Mesenteric fat pad (tissue), 1 donor: ENCODE results near the gene HIRIP3. TPM values are rescaled to one million over a fixed set of nuclear protein-coding genes. Genes with fewer than 3 reads are reported as not detected.

Experiments
- DNase-seq: peaks from one replicate; pipeline ENCODE4 v3.0.0-alpha.2; 2020; ENCODE audit warnings: low spot score
- total RNA-seq: library from RNA; stranded (reverse); fragmentation: NEBNext Ultra II Directional; extraction: Animal tissue kit (Norgen Biotek cat#: 25700); gene quantifications from one replicate; pipeline ENCODE4 v1.2.1, GENCODE V29; 2021
- donor health status: DM: yes; HTN: yes; CAD: no.

HIRIP3 gene
- total RNA-seq, 1 donor from 2014 or later, result 11.0 TPM

DNA sequence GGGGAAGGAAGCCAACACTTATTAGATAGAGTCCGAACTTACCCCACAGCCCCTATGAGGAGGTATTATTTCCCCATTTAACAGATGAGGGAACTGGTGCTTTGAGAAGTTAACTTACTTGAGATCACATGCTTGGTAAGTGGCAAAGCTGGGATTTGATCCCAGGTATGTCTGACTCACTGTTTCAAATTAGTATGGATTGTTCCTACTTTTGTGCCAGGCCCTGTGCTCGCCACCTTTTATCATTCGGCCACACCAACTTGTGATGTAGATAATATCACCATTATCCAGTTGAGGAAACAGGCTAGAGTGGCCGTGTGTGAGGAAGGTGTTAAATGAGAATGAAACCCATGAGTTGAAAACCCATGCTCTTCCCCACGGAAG is 10.7 kb downstream of the HIRIP3 start:
- no peak for DNase-seq

DNA sequence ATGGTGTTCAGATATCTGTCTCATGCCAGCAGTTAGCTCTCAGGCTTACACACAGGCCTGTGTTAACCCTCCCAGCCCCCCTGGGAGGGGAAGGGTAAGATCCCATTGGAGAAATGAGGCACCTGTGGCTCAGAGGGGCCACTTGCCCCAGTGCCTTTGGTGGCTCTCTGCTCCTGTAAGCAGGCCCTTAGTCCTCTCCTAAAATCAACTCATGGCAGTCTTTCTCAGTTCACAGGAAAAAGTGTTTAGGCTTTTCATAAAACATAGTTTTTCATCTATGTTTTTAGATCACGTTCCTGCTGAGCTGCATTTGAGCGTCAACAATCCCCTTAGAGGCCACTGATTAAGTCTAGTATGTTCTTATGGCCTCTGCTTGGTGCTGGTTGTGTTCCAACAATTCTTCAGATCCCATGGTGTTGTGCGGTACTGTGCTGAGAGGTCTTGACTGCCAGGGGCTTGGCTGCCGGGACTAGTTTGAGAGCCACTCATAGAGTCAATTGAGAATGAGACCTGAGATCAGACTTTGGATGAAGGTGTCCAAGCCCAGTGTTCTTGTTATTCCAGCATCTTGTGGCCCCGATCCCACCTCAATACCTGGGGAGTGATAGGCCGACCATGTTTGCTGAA is 11.2 kb downstream of the HIRIP3 start:
- no peak for DNase-seq

DNA sequence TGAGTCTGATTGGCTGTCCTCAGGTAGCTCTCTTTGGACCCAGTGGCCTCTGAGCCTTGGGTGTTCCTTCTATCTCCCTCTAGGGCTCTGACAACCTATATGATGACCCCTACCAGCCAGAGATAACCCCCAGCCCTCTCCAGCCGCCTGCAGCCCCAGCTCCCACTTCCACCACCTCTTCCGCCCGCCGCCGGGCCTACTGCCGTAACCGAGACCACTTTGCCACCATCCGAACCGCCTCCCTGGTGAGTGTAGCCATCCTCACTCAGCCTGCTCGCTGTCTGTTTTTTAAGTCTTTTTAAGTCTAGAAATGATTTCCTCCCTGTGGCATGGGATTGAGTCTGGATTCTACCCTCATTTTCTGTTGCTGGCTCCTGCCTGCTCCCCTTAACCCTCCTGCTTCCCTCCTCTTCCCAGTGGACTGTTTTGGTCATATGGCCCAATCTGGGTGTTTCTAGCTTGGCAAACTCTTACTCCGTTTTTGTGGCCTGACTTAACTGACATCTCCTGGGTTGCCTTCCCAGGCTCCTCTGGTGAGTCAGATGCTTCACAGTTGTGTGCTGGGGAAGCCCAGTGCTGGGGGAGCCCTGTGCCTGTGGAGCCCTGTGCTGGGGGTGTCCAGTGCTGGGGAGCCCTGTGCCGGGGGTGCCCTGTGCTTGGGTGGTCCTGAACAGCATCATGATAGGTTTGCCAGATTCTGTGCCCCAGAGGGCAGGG is 11.8 kb downstream of the HIRIP3 start:
- no peak for DNase-seq

DNA sequence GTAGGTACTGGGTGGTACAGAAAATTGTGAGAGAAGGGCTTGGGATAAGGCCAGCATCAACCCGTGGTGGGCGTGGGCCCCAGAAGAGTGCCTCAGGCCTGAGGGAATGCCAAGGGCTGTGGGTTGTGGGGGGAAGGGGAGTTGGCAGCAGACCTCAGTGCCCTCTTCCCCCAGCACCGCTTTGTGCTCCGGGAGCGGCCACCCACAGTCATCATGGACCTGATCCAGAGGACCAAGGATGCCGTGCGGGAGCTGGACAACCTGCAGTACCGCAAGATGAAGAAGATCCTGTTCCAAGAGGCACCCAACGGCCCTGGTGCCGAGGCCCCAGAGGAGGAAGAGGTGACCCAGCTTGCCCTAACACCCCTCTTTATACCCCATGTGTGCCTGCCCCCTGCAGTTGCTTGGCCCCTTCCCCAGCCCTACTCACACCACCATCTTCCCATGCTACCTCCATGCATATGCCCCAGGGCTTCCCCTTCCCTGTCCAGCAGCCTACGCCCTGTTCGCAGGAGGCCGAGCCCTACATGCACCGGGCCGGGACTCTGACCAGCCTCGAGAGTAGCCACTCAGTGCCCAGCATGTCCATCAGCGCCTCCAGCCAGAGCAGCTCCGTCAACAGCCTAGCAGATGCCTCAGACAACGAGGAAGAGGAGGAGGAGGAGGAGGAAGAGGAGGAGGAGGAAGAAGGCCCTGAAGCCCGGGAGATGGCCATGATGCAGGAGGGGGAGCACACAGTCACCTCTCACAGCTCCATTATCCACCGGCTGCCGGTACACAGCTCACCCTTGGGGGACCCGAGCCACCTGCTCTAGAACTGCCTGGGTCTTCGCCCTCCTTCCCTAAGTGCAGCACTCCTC is 12.6 kb downstream of the HIRIP3 start:
- no peak for DNase-seq

DNA sequence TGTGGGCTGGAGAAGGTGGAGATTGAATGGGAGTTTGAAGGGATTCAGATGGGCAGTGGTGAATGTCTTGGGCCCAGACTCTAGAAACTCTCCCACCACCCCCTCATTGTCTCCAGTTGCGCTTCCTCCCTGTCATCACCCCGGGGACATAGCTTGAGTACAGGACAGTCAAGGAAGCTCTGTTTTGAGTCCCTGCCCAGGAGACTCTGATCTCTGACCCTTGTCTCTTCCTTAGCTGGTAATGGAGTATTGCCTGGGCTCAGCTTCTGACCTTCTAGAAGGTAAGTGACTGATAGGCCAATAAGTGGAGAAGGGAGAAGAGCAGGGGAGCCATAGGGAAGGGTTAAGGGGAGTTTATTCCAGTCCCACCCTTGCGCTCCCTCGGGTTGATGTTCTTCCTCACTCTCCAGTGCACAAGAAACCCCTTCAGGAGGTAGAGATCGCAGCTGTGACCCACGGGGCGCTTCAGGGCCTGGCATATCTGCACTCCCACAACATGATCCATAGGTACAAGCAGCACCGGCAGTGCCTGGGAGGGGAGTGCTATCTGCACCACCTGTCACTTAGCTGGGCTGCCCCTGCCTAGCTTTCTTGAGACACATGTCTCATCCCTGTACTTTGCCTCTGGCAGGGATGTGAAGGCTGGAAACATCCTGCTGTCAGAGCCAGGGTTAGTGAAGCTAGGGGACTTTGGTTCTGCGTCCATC is 16.7 kb downstream of the HIRIP3 start:
- no peak for DNase-seq

DNA sequence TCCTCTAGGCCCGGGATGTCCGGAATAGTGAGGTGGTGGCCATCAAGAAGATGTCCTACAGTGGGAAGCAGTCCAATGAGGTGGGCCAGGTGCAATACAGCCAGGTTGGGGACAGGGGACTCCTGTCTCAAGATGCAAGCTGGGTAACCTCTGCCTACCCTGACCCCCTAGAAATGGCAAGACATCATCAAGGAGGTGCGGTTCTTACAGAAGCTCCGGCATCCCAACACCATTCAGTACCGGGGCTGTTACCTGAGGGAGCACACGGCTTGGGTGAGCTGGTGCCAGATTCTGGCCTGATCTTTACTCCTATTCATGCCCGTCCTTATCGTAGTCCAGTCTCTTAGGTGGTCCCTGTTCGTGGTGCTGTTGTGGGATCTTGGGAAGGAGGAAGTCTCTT is 17.3 kb downstream of the HIRIP3 start:
- no peak for DNase-seq

DNA sequence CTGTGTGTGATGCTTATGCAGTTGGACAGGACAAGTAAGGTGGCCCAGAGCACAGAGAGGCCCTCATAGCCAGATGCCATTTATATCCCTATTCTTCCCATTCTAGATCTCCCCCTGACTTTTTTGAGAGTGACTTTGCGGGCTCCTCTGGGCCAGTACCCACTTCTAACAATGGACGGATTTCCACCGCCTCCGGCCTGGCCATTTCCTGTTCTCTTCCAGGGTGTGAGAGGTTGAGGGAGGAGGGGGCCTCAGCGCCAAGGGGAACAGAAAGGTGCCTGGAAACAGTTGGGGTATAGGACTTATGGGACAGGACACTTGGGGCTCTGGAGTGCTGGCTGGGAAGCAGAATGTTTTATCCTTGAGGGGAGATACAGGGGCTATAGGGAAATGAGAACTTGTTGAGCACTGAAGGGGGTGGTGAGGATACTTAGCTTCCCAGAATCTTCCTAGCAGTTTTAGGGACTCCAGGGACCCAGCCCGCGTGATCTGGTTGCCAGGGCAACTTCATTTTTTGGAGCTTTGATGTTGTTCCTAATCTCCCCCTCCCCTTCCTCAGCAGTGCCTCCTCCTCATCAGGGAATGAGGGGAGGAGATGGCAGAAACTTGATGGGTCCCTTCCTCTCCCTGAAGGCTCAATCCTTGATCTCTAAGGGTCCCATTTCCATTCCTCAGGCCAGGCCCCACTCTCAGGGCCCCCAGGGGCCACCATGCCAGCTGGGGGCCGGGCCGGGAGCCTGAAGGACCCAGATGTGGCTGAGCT is 18.2 kb downstream of the HIRIP3 start:
- no peak for DNase-seq

DNA sequence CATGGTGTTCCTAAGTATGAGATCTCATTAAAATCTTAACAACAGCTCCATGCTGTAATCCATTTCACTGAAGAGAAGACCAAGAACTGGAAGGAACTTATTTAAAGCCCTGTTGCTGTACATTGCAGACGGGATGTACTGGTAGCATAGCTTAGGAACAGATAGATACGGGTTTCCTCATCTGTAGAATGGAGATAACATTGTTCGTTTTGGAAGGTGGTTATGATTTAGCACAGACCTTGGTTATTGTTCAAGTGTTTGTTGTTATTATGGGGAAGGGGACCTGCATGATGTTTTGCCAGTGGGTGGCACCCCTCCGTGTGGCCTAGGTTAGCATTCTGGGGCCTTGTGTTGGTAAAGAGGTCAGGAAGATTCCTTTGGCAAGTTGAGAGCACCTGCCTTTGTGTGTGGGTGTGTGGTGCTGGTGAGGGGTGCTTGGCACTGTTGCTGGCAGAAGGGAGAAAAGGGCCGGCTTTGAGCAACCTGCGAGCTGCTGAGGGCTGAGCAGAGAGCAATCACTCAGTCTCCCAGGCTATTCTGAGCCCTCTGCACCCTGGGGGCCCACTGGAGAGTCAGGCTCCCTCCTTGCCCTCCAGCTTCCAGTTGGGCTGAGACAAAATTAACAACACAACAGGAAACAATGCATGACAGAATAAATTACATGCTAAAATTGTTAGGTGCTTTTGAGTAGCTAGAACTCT is 19.5 kb downstream of the HIRIP3 start:
- no peak for DNase-seq

DNA sequence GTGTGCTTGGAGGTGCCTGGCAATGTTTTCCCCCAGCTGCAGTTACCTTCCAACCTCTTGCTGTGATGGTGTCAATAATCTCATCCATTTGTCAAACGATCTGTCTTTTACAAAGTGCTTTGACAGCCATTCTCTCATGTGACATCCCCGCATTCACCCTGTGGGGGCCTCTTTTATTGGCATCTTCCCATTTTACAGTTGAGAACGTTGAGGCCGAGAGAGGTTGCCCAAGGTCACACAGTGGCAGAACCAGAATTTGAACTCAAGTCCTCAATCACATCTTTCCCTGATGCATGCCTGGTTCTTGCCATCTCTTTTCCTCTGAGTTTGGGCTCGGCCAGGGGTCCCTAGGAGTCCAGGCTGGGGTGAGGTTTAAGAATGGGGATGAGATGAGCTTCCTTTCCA is 20.3 kb downstream of the HIRIP3 start:
- DNase-seq, result peak; percentile 30

DNA sequence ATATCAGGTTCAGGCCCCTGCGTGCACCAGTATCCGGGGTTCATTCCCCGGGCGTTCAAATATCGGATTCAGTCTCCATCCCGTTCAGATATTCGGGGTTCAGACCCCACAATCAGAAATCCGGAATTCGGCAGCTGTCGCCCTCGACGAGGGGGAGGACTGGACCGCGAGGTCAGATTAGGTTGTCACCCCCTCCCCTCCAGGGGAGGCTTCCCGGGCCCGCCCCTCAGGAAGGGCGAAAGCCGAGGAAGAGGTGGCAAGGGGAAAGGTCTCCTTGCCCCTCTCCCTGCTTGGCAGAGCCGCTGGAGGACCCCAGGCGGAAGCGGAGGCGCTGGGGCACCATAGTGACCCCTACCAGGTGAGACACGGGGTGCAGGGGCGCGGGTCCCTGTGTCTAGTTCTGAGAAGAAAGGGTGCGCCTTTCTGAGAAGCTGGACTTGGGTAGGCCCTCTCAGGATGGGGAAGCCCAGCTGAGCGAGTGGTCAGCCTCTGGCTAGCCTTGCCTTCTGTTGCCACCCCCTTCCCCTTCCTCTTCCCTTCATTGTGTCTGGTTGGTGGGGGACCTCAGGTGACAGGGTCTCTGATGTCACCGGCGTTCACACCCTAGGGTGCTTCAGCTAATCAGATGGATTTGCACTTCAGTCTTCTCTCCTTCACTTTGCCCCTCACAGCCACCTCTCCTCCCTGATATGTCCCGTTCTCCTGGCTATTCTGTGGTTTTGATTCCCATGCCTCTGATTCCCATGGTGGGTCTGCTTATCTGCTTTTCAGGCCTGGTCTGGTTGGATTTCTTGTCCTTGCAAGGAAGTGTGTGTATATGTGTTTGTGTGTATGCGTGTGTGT is 20.9 kb downstream of the HIRIP3 start:
- peak; percentile 89 for DNase-seq

DNA sequence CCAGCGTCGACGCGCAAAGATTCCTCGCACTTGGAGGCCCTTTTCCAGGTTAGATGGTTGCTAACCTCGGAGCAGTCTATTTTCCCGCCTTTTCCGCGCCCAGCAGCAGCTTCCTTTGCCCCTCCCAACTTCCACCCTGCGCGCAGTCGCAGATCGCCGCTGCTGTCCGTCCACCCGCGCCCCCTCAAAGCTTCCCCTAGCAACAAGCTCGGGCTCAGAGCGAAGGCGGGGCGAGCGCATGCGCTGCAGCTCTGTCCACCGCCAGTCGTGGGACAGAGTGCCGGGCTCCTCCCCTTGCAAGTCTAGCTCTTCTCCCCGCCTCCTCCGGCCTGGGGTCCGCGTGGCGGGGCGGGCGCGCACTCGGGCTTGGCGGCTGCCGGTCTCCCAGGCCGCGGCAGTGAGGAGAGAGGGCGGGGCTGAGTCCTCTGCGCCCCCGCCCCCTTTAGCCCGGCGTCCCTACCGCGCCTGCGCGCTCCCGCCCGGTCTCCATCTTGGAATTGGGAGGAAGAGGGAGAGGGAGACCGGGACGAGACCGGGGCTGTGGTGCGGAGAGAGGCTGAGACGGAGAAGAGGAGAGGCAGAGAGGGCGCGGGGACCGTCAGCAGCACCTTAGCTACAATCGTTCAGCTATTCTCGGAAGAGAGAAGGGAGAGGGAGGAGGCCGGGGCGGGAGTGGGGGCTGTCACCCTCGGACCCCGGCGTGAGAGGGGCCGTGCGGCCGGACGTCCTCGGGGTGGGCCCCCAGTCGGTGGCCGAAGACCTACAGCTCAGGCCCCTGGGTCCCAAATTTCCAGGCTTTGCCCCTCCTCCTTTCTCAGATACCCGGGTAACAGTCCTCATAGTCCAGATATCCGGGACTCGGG is 21.8 kb downstream of the HIRIP3 start, which contains the start of gene TAOK2:
TAOK2 (plus strand) TSS at position 485 of the 863 bp plus-strand sequence. CDS start 3,905 bp downstream, outside the sequence.
- peak; percentile 99 for DNase-seq

DNA sequence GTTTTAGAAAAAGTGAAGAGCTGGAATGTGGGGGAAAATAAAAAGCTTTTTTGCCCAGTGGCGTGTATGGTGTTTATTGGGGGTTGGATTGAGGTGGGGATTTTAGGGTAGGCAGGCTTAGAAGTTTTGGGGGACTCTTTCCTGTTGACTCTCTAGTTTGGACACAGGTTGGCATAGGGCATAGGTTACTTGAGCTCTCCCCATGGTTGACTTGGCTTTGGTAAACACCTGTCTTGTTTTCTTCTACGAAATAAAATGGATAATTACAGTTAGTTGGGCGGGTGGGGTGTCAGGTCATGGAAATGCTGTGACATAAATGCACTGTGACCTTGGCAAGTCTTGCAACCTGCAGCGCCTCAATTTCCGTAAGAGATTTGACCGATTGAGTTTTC is 22.4 kb downstream of the HIRIP3 start:
- no peak for DNase-seq

DNA sequence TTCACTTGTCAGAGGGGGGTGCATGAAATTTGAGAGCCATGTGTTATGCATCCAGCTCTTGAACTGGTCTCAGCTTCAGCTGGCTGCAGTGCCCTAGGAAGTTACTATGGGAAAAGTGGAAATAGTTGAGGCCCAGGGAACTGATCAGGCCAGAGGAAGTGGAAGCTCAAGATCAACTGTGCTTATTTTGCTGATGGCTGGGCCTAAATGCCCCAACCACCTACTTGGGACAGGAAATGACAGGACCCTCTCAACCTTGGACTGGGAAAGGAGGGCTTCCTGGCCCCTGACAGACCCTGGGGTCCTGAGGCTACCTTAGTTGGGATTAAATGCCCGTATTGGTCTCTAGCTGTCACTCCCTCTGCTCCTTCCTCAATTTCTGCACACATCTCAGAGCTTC is 22.9 kb downstream of the HIRIP3 start:
- peak; percentile 18 for DNase-seq

DNA sequence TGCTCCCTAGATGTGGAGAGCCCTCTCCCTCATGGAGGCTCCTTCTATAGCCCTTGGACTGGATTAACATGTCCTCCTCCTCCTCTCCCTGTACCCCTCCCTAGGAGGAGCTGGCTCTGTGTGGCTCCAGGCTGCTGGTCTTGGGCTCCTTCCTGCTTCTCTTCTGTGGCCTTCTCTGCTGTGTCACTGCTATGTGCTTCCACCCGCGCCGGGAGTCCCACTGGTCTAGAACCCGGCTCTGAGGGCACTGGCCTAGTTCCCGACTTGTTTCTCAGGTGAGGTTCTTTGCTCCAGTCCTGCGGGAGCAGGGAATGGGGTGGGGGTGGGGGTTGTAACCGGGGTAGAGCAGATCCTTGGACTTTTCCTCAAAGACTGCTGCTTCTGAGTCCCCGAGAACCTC is 24.1 kb downstream of the HIRIP3 start:
- DNase-seq, result peak; percentile 37

DNA sequence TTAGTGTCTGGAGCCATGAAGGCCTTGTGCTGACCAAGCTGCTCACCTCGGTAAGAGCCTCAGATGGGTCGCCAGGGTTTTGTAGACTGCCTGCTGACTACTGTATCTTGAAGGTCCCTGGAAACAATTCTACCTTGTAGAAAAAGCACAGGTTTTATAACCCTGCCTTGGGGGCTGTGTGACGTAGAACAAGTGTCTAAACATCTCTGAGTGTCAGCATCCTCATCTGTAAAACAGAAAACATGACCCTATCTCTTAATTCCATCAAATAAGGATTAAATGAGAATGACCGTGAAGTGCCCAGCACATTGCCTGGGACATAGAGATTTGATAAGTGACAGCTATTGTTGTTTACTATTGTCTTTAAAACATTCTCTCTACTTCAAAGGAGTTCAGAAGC is 27.2 kb downstream of the HIRIP3 start:
- DNase-seq, result no peak

DNA sequence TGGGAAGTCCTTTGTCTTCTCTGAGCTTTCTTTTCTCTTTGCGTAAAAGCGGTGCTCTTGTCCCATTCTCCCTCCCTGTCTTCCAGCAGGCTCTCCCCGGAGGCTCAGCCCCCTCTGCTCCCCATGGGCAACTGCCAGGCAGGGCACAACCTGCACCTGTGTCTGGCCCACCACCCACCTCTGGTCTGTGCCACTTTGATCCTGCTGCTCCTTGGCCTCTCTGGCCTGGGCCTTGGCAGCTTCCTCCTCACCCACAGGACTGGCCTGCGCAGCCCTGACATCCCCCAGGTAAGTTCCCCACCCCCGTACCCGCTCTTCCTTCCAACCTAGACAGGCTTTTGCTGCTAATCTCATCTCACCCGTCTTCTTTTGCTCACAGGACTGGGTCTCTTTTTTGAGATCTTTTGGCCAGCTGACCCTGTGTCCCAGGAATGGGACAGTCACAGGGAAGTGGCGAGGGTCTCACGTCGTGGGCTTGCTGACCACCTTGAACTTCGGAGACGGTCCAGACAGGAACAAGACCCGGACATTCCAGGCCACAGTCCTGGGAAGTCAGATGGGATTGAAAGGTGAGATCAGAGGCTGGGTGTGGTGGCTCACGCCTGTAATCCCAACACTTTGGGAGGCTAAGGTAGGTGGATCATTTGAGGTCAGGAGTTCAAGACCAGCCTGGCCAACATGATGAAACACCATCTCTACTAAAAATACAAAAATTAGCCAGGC is 32.2 kb downstream of the HIRIP3 start:
- peak; percentile 82 for DNase-seq

DNA sequence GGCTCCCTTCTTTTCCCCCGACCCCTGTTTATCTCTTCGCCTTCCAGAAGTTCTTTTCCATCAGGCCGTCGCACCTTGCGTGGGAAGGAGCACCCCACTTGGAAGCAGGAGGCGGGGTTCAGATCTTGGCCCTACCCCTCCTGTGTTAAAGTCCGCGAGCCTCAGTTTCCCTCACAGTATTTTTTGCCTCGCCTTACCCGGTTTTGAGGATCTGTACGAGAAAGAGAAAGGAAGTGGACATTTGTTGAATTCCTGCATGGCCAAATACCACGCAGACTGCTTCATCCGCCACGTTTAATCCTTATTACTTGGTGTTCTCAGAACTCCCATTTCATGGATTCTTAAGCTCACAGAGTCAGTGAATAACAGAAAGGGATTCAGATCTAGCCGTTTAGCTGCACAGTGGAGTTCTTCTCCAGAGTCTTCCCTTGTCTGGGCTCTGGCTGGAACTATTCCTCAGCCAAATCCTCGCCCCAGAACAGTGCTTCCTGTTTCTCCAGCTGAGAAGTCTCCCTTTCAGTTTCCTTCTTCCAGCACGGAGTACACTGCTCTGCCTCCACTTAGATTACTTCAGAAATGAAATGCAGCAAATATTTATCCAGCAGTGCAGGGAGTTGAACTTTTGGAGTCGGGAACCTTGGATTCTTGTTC is 32.9 kb downstream of the HIRIP3 start:
- DNase-seq, result no peak
